ENCODE measurements around the gene EIF2S1. TPM values are rescaled to one million over a fixed set of nuclear protein-coding genes. Genes with fewer than 3 reads are reported as not detected.

EIF2S1 gene
- total and polyA plus RNA-seq, 2 experiments from 2014 or later, result 106 to 123 TPM

GRCh38 chr14:67391268-67391667 is 31.1 kb downstream of the EIF2S1 start:
- Histone ChIP-seq H3K4me3 (no peak overlapping the region), H3K36me3 (replicated peaks; ENCODE audit: insufficient read depth, low read depth) (no peaks in the 10 kb centered on the region), H3K27ac (no peak overlapping the region), H3K9me3 (ENCODE audit: low read depth) (no peaks in the 10 kb centered on the region), H4K20me1 (ENCODE audit: insufficient read depth, poor library complexity, severe bottlenecking) (no peaks in the 10 kb centered on the region), H3K4me1 (ENCODE audit: insufficient read depth) (no peaks in the 10 kb centered on the region), H2AFZ (no peak overlapping the region), H3K79me2 (no peaks in the 10 kb centered on the region), H3K4me2 (no peak overlapping the region), H3K27me3 (no peaks in the 10 kb centered on the region), H3K9me2 (replicated peaks; ENCODE audit: insufficient read depth) (no peaks in the 10 kb centered on the region)
- DNase-seq (ENCODE audit: low spot score), result no peak
- 71% methylated on average over 6 of the region's 6 CpGs for WGBS (ENCODE audit: low lambda C conversion rate, missing lambda C conversion rate)
- TF ChIP-seq EZH2 (IDR thresholded peaks at IDR 0.05; ENCODE audit: borderline replicate concordance) (no peak), CTCF (IDR thresholded peaks at IDR 0.05; ENCODE audit: poor library complexity) (no peak), EZH2phosphoT487 (IDR thresholded peaks at IDR 0.05; ENCODE audit: low read depth, severe bottlenecking, unreplicated experiment) (no peak)

- no peaks in the 10 kb centered on the region for H3K9me2 ChIP-seq (replicated peaks; ENCODE audit: insufficient read depth)
- H3K27ac ChIP-seq, result no peak overlapping the region
- H3K9me3 ChIP-seq (ENCODE audit: low read depth), result no peaks in the 10 kb centered on the region
- no peaks in the 10 kb centered on the region for H3K36me3 ChIP-seq (replicated peaks; ENCODE audit: insufficient read depth, low read depth)
- no peaks in the 10 kb centered on the region for H3K27me3 ChIP-seq
- no peaks in the 10 kb centered on the region for H4K20me1 ChIP-seq (ENCODE audit: insufficient read depth, poor library complexity, severe bottlenecking)
- no peak for DNase-seq (ENCODE audit: low spot score)
- H3K4me1 ChIP-seq (ENCODE audit: insufficient read depth), result no peaks in the 10 kb centered on the region
- H3K4me2 ChIP-seq, result no peak overlapping the region
- no peaks in the 10 kb centered on the region for H3K79me2 ChIP-seq
- WGBS (ENCODE audit: low lambda C conversion rate, missing lambda C conversion rate), result 51% methylated on average over 3 of the region's 3 CpGs
- no peak for TF ChIP-seq EZH2phosphoT487 (IDR thresholded peaks at IDR 0.05; ENCODE audit: low read depth, severe bottlenecking, unreplicated experiment)
- no peak for TF ChIP-seq CTCF (IDR thresholded peaks at IDR 0.05; ENCODE audit: poor library complexity)
- TF ChIP-seq EZH2 (IDR thresholded peaks at IDR 0.05; ENCODE audit: borderline replicate concordance), result no peak
- no peak overlapping the region for H2AFZ ChIP-seq
- H3K4me3 ChIP-seq, result no peak overlapping the region
These were observed 32.0 kb downstream of the EIF2S1 start for GRCh38 chr14:67392123-67392522.

- no peak overlapping the region for H3K4me3 ChIP-seq
- H4K20me1 ChIP-seq (ENCODE audit: insufficient read depth, poor library complexity, severe bottlenecking), result no peaks in the 10 kb centered on the region
- no peaks in the 10 kb centered on the region for H3K27me3 ChIP-seq
- H3K27ac ChIP-seq, result no peak overlapping the region
- no peak for DNase-seq (ENCODE audit: low spot score)
- no peak overlapping the region for H2AFZ ChIP-seq
- no peaks in the 10 kb centered on the region for H3K36me3 ChIP-seq (replicated peaks; ENCODE audit: insufficient read depth, low read depth)
- TF ChIP-seq EZH2 (IDR thresholded peaks at IDR 0.05; ENCODE audit: borderline replicate concordance), result no peak
- no peak for TF ChIP-seq CTCF (IDR thresholded peaks at IDR 0.05; ENCODE audit: poor library complexity)
- TF ChIP-seq EZH2phosphoT487 (IDR thresholded peaks at IDR 0.05; ENCODE audit: low read depth, severe bottlenecking, unreplicated experiment), result no peak
- no peaks in the 10 kb centered on the region for H3K4me1 ChIP-seq (ENCODE audit: insufficient read depth)
- H3K4me2 ChIP-seq, result no peak overlapping the region
- H3K79me2 ChIP-seq, result no peaks in the 10 kb centered on the region
- H3K9me2 ChIP-seq (replicated peaks; ENCODE audit: insufficient read depth), result no peaks in the 10 kb centered on the region
- WGBS (ENCODE audit: low lambda C conversion rate, missing lambda C conversion rate), result 98% methylated on average over 9 of the region's 9 CpGs
- H3K9me3 ChIP-seq (ENCODE audit: low read depth), result no peaks in the 10 kb centered on the region
These were observed 32.7 kb downstream of the EIF2S1 start for GRCh38 chr14:67392800-67393199.

- TF ChIP-seq EZH2phosphoT487 (IDR thresholded peaks at IDR 0.05; ENCODE audit: low read depth, severe bottlenecking, unreplicated experiment), result no peak
- TF ChIP-seq EZH2 (IDR thresholded peaks at IDR 0.05; ENCODE audit: borderline replicate concordance), result no peak
- no peak for TF ChIP-seq CTCF (IDR thresholded peaks at IDR 0.05; ENCODE audit: poor library complexity)
- no peaks in the 10 kb centered on the region for H3K36me3 ChIP-seq (replicated peaks; ENCODE audit: insufficient read depth, low read depth)
These were observed 33.6 kb downstream of the EIF2S1 start for GRCh38 chr14:67393689-67394088.

More at GRCh38 chr14:67393689-67394088, 33.6 kb downstream of the EIF2S1 start:
- no peaks in the 10 kb centered on the region for H3K9me2 ChIP-seq (replicated peaks; ENCODE audit: insufficient read depth)
- H3K27me3 ChIP-seq, result no peaks in the 10 kb centered on the region
- DNase-seq (ENCODE audit: low spot score), result no peak
- H3K4me1 ChIP-seq (ENCODE audit: insufficient read depth), result no peaks in the 10 kb centered on the region
- H3K27ac ChIP-seq, result no peak overlapping the region
- no peak overlapping the region for H2AFZ ChIP-seq
- H3K4me3 ChIP-seq, result no peak overlapping the region
- WGBS (ENCODE audit: low lambda C conversion rate, missing lambda C conversion rate), result 46% methylated on average over 6 of the region's 6 CpGs
- H4K20me1 ChIP-seq (ENCODE audit: insufficient read depth, poor library complexity, severe bottlenecking), result no peaks in the 10 kb centered on the region
- no peak overlapping the region for H3K4me2 ChIP-seq
- H3K79me2 ChIP-seq, result no peaks in the 10 kb centered on the region
- no peaks in the 10 kb centered on the region for H3K9me3 ChIP-seq (ENCODE audit: low read depth)
